Esophagus squamous epithelium (tissue), 4 donors: ENCODE data around the gene DRC3.

ENCODE experiments used
- POLR2A ChIP-seq, 4 donors: fragments of 450-650 bp; IDR thresholded peaks; one replicate each; pipeline ENCODE4 v1.6.1; 2017; ENCODE audit warnings: antibody characterized with exemption in 4 of 4, mild to moderate bottlenecking in 4 of 4, moderate library complexity in 3 of 4
- TF ChIP-seq, protein P1 (sequence below), 6 experiments: fragments of 450-650 bp in 4 of 6; fragments of 200-600 bp in 2 of 6; sonication (generic) in 2 of 6; IDR thresholded peaks; one replicate each; pipeline ENCODE4 v1.5.1; 2016 to 2019; ENCODE audit warnings: antibody characterized with exemption in 6 of 6, mild to moderate bottlenecking in 4 of 6, moderate library complexity in 4 of 6

DNA sequence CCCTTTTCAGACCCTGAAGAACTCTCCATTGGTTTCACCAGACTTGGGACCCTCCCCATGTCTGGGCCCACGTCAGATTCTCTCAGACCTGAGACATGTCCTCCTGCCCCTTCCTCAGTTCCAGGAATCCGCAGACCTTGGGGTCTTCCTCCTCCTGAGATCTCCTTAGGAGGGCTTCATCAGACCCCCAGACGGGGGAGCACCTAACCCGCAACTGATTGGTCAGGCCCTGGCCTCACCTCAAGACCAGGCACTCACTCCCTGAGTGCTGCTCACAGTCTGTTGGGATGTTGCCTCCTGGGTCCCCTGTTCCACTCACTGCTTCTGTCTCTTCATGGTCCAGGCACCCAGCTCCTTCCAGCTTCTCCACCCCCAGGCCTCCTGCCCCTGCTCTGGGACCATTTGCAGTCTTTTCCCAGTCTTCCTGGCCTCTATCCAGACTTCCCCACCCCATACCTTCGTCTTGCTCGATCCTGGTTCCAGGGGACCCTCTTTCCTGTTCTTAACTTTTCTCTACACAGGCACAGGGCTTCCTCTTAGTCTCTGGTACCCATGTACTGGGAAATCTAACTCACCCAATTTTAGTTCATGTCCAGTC, 67.7 kb downstream of the DRC3 start:
- TF ChIP-seq, protein P1, sequence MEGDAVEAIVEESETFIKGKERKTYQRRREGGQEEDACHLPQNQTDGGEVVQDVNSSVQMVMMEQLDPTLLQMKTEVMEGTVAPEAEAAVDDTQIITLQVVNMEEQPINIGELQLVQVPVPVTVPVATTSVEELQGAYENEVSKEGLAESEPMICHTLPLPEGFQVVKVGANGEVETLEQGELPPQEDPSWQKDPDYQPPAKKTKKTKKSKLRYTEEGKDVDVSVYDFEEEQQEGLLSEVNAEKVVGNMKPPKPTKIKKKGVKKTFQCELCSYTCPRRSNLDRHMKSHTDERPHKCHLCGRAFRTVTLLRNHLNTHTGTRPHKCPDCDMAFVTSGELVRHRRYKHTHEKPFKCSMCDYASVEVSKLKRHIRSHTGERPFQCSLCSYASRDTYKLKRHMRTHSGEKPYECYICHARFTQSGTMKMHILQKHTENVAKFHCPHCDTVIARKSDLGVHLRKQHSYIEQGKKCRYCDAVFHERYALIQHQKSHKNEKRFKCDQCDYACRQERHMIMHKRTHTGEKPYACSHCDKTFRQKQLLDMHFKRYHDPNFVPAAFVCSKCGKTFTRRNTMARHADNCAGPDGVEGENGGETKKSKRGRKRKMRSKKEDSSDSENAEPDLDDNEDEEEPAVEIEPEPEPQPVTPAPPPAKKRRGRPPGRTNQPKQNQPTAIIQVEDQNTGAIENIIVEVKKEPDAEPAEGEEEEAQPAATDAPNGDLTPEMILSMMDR (IDR thresholded peaks at IDR 0.05): no peak
- TF ChIP-seq POLR2A (IDR thresholded peaks at IDR 0.05): no peak
